ENCODE measurements around the gene ZNF318.

DNA sequence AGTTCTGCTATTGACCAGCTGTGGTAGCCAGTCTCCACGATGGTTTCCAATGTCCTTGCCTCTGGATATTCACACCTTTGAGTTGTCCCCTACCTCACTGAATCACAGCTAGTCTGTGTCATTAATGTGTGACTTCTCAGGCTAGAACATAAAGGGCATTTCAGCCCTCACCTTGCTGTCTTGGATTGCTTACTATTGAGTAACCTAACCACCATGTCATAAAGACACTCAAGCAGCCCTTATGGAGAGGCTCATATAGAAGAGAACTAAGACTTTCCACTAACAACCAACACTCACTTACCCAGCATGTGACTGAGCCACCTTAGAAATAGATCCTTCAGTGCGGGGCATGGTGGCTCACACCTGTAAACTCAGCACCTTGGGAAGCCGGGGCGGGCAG is 38.8 kb upstream of the ZNF318 start:
- TF ChIP-seq TCF12 (IDR thresholded peaks at IDR 0.05) = no peak
- TF ChIP-seq, protein P1, sequence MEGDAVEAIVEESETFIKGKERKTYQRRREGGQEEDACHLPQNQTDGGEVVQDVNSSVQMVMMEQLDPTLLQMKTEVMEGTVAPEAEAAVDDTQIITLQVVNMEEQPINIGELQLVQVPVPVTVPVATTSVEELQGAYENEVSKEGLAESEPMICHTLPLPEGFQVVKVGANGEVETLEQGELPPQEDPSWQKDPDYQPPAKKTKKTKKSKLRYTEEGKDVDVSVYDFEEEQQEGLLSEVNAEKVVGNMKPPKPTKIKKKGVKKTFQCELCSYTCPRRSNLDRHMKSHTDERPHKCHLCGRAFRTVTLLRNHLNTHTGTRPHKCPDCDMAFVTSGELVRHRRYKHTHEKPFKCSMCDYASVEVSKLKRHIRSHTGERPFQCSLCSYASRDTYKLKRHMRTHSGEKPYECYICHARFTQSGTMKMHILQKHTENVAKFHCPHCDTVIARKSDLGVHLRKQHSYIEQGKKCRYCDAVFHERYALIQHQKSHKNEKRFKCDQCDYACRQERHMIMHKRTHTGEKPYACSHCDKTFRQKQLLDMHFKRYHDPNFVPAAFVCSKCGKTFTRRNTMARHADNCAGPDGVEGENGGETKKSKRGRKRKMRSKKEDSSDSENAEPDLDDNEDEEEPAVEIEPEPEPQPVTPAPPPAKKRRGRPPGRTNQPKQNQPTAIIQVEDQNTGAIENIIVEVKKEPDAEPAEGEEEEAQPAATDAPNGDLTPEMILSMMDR (IDR thresholded peaks at IDR 0.05) = no peak
- no peak for TF ChIP-seq POLR2AphosphoS5 (IDR thresholded peaks at IDR 0.05; ENCODE audit: low read depth, low read length)
- TF ChIP-seq, protein P2, sequence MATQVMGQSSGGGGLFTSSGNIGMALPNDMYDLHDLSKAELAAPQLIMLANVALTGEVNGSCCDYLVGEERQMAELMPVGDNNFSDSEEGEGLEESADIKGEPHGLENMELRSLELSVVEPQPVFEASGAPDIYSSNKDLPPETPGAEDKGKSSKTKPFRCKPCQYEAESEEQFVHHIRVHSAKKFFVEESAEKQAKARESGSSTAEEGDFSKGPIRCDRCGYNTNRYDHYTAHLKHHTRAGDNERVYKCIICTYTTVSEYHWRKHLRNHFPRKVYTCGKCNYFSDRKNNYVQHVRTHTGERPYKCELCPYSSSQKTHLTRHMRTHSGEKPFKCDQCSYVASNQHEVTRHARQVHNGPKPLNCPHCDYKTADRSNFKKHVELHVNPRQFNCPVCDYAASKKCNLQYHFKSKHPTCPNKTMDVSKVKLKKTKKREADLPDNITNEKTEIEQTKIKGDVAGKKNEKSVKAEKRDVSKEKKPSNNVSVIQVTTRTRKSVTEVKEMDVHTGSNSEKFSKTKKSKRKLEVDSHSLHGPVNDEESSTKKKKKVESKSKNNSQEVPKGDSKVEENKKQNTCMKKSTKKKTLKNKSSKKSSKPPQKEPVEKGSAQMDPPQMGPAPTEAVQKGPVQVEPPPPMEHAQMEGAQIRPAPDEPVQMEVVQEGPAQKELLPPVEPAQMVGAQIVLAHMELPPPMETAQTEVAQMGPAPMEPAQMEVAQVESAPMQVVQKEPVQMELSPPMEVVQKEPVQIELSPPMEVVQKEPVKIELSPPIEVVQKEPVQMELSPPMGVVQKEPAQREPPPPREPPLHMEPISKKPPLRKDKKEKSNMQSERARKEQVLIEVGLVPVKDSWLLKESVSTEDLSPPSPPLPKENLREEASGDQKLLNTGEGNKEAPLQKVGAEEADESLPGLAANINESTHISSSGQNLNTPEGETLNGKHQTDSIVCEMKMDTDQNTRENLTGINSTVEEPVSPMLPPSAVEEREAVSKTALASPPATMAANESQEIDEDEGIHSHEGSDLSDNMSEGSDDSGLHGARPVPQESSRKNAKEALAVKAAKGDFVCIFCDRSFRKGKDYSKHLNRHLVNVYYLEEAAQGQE (IDR thresholded peaks at IDR 0.05; ENCODE audit: low read depth, low read length) = no peak
- TF ChIP-seq, protein P3, sequence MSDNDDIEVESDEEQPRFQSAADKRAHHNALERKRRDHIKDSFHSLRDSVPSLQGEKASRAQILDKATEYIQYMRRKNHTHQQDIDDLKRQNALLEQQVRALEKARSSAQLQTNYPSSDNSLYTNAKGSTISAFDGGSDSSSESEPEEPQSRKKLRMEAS (IDR thresholded peaks at IDR 0.05; ENCODE audit: low read depth) = no peak
- no peak for TF ChIP-seq ELF1 (IDR thresholded peaks at IDR 0.05)
- no peak for TF ChIP-seq JUND (IDR thresholded peaks at IDR 0.05)
- TF ChIP-seq RCOR1 (IDR thresholded peaks at IDR 0.05; ENCODE audit: low read length) = no peak
- TF ChIP-seq GABPA (IDR thresholded peaks at IDR 0.05; ENCODE audit: low read depth) = no peak
- no peak for TF ChIP-seq EZH2phosphoT487 (IDR thresholded peaks at IDR 0.05; ENCODE audit: borderline replicate concordance, low read depth)
- no peak for TF ChIP-seq CHD2 (IDR thresholded peaks at IDR 0.05; ENCODE audit: low read length, partially characterized antibody)
- no peak for TF ChIP-seq MXI1 (IDR thresholded peaks at IDR 0.05; ENCODE audit: low read depth, low read length)

Data from SK-N-SH (cell line).